Measurements from ENCODE around the gene ZDHHC11.

Gene ZDHHC11

DNA sequence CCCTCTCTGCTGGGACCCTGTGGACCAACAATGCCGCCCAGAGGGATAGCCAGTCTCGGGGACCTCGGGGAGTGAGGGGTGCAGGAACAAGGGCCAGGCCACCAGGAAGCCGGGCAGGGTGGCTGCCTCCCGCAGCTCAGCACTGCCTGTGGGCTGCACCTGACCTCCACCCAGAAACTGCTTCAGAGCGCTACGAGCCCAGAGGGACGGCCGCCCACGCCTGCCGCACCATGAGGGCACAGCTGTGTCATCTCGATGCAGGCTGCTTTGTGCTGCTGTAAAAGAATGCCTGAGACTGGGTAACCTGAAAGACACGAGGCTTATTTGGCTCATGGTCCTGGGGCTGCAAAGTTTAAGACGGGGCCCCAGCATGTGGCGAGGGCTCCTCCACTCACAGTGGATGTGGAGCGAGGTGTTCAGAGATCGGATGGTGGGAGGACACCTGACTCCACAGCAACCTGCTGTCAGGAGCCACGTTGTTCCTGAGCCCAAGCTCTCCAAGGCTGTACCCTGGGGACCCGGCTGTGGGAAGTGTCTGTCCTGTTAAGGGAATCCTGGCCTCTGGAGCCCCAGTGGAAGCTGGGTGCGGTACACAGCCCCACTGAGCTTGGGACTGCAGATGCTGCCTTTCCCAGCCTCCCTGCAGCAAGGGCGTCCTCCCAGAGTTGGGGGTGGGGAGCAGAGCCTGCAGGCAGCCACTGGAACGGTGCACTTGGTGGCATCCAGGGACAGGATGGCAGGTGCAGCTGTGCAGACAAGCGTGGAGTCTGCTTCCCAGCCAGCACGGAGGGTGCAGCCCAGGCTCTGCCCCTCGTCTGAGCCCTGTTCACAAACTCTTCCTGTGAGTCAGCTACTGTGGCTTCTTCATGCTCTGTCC, 11.8 kb upstream of the ZDHHC11 start:
- Histone ChIP-seq H3K9me2 (replicated peaks; ENCODE audit: control insufficient read depth, low read length) (no peaks in the 10 kb centered on the region), H3K79me2 (ENCODE audit: control insufficient read depth, low read length) (no peaks in the 10 kb centered on the region), H3K36me3 (ENCODE audit: control insufficient read depth, low read length) (peaks cover 51% of the 10 kb centered on the region), H4K20me1 (ENCODE audit: control insufficient read depth, insufficient read depth, low read depth, low read length) (peaks cover 3% of the 10 kb centered on the region; the same call in 1 of the 2 replicates), H3K4me1 (ENCODE audit: control insufficient read depth, low read length) (no peaks in the 10 kb centered on the region), H3K27ac (ENCODE audit: low read depth, low read length) (no peak overlapping the region), H3K27me3 (ENCODE audit: control insufficient read depth, low read length) (no peaks in the 10 kb centered on the region), H3K4me3 (ENCODE audit: low read length) (no peak overlapping the region), H3K4me2 (ENCODE audit: low read length) (no peak overlapping the region), H3K9me3 (ENCODE audit: control insufficient read depth, insufficient read depth, low read length) (no peaks in the 10 kb centered on the region), H3F3A (ENCODE audit: control insufficient read depth, insufficient read depth) (no peaks in the 10 kb centered on the region)
- TF ChIP-seq EZH2phosphoT487 (IDR thresholded peaks at IDR 0.05; ENCODE audit: borderline replicate concordance, low read length) = no peak
- TF ChIP-seq, protein P1, sequence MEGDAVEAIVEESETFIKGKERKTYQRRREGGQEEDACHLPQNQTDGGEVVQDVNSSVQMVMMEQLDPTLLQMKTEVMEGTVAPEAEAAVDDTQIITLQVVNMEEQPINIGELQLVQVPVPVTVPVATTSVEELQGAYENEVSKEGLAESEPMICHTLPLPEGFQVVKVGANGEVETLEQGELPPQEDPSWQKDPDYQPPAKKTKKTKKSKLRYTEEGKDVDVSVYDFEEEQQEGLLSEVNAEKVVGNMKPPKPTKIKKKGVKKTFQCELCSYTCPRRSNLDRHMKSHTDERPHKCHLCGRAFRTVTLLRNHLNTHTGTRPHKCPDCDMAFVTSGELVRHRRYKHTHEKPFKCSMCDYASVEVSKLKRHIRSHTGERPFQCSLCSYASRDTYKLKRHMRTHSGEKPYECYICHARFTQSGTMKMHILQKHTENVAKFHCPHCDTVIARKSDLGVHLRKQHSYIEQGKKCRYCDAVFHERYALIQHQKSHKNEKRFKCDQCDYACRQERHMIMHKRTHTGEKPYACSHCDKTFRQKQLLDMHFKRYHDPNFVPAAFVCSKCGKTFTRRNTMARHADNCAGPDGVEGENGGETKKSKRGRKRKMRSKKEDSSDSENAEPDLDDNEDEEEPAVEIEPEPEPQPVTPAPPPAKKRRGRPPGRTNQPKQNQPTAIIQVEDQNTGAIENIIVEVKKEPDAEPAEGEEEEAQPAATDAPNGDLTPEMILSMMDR (IDR thresholded peaks at IDR 0.05; ENCODE audit: low read depth, low read length, poor library complexity, severe bottlenecking) = no peak

GRCh38 chr5:861442-862366, 10.9 kb upstream of the ZDHHC11 start:
- TF ChIP-seq, protein P1 (IDR thresholded peaks at IDR 0.05; ENCODE audit: low read depth, low read length, poor library complexity, severe bottlenecking) = no peak
- TF ChIP-seq EZH2phosphoT487 (IDR thresholded peaks at IDR 0.05; ENCODE audit: borderline replicate concordance, low read length) = no peak
- no peaks in the 10 kb centered on the region for H3K9me3 ChIP-seq (ENCODE audit: control insufficient read depth, insufficient read depth, low read length)
- H3K4me1 ChIP-seq (ENCODE audit: control insufficient read depth, low read length) = no peaks in the 10 kb centered on the region
- no peak overlapping the region for H3K4me2 ChIP-seq (ENCODE audit: low read length)
- H3K27me3 ChIP-seq (ENCODE audit: control insufficient read depth, low read length) = no peaks in the 10 kb centered on the region
- H3K9me2 ChIP-seq (replicated peaks; ENCODE audit: control insufficient read depth, low read length) = no peaks in the 10 kb centered on the region
- H3K79me2 ChIP-seq (ENCODE audit: control insufficient read depth, low read length) = no peaks in the 10 kb centered on the region
- H3F3A ChIP-seq (ENCODE audit: control insufficient read depth, insufficient read depth) = no peaks in the 10 kb centered on the region
- H3K36me3 ChIP-seq (ENCODE audit: control insufficient read depth, low read length) = peaks cover 46% of the 10 kb centered on the region
- peaks cover 3% of the 10 kb centered on the region; the same call in 1 of the 2 replicates for H4K20me1 ChIP-seq (ENCODE audit: control insufficient read depth, insufficient read depth, low read depth, low read length)
- no peak overlapping the region for H3K4me3 ChIP-seq (ENCODE audit: low read length)
- no peak overlapping the region for H3K27ac ChIP-seq (ENCODE audit: low read depth, low read length)

DNA sequence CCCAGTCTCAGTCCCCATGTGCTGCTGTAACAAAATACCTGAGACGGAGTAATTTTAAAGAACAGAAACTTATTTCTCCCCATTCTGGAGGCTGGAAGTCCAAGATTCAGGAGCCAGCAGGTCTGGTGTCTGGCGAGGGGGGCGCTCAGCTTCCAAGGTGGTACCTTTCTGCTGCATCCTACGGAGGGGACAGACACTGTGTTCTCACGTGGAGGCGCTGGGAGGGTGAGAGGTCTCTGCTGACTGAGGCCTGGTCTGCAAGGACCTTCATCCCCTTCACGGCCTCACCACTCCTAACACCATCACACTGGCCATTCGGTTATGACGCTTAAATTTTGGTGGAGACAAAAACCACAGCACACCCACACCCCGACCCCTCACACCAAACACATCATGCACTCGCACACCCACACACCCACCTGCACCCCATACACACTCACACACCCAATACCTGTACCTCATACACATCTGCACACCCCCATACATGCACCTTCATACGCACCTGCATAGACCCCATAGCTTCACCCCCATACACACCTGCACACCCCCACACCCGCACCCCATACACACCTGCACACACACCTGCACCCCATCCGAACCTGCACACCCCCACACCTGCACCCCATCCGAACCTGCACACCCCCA, 9.8 kb upstream of the ZDHHC11 start:
- peaks cover 3% of the 10 kb centered on the region; the same call in 1 of the 2 replicates for H4K20me1 ChIP-seq (ENCODE audit: control insufficient read depth, insufficient read depth, low read depth, low read length)
- TF ChIP-seq EZH2phosphoT487 (IDR thresholded peaks at IDR 0.05; ENCODE audit: borderline replicate concordance, low read length) = no peak
- TF ChIP-seq, protein P1 (IDR thresholded peaks at IDR 0.05; ENCODE audit: low read depth, low read length, poor library complexity, severe bottlenecking) = no peak
- H3K9me3 ChIP-seq (ENCODE audit: control insufficient read depth, insufficient read depth, low read length) = no peaks in the 10 kb centered on the region
- H3K27ac ChIP-seq (ENCODE audit: low read depth, low read length) = no peak overlapping the region
- no peaks in the 10 kb centered on the region for H3K27me3 ChIP-seq (ENCODE audit: control insufficient read depth, low read length)
- peaks cover 37% of the 10 kb centered on the region for H3K36me3 ChIP-seq (ENCODE audit: control insufficient read depth, low read length)
- no peaks in the 10 kb centered on the region for H3K9me2 ChIP-seq (replicated peaks; ENCODE audit: control insufficient read depth, low read length)
- no peak overlapping the region for H3K4me3 ChIP-seq (ENCODE audit: low read length)
- H3F3A ChIP-seq (ENCODE audit: control insufficient read depth, insufficient read depth) = no peaks in the 10 kb centered on the region
- no peaks in the 10 kb centered on the region for H3K79me2 ChIP-seq (ENCODE audit: control insufficient read depth, low read length)
- no peak overlapping the region for H3K4me2 ChIP-seq (ENCODE audit: low read length)
- H3K4me1 ChIP-seq (ENCODE audit: control insufficient read depth, low read length) = no peaks in the 10 kb centered on the region

Data from DOHH2 (cell line).